ENCODE results near the gene GP5. TPM values are rescaled to one million over a fixed set of nuclear protein-coding genes. Genes with fewer than 3 reads are reported as not detected.

The GP5 gene
- polyA plus RNA-seq, 1 of the 3 experiments (the other 2 are of a cell fraction) = 0.13 TPM

DNA sequence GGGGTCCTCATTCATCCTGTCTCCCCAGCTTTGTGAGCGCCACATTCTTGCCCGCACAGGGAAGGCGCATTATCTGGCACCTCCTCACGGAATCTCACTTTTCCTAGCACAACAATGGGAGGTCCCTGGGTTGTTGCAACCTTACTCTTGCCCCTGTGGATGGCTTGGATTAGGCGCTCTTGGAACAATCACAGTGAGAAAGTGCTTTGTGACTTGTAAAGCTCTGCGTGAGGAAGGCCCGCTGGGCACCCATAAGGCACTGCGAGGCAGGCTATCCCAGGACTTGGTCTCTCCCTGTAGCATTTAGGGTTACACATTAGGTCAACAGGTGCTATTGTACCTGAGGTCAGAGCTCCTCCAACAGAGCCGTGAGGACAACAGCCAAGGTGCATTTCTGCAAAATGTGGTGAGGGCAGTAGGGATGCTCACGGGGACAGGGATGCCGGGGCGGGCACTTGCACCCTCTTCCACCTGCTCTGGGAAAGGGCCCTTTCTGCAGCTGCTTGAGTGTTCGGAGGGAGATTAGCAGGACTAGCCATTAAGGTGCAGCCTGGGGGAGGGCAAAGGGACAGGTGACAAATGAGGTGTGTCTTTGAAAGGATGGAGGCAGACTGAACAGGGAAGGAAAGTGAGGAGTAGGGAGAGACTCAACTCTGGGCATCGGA lies 15.7 kb downstream of the GP5 start:
- no peak for TF ChIP-seq YY1 (IDR thresholded peaks at IDR 0.05; ENCODE audit: low read depth)
- TF ChIP-seq ELF1 (IDR thresholded peaks at IDR 0.05) = no peak
- no peak for TF ChIP-seq FOSL2 (IDR thresholded peaks at IDR 0.05; ENCODE audit: borderline replicate concordance, low read depth)
- TF ChIP-seq JUND (IDR thresholded peaks at IDR 0.05) = no peak
- no peak for TF ChIP-seq CHD2 (IDR thresholded peaks at IDR 0.05; ENCODE audit: low read length, partially characterized antibody)
- no peaks in the 10 kb centered on the region for H3K9me2 ChIP-seq
- no peaks in the 10 kb centered on the region for H3K79me2 ChIP-seq (ENCODE audit: insufficient read depth)
- no peak overlapping the region for H2AFZ ChIP-seq (ENCODE audit: low read depth)
- CTCF ChIA-PET = interaction anchor here (0.6 to 1.3 kb wide), 7 partner anchors 8 to 89 kb away, joined by 3 to 4 read pairs (median 3); no protein-coding TSS in a partner anchor
- H3F3A ChIP-seq (replicated peaks; ENCODE audit: insufficient read depth) = no peaks in the 10 kb centered on the region
- H4K20me1 ChIP-seq (ENCODE audit: insufficient read depth) = no peaks in the 10 kb centered on the region
- no peak overlapping the region for H3K4me2 ChIP-seq
- H3K9me3 ChIP-seq = no peaks in the 10 kb centered on the region
- H3K9ac ChIP-seq = no peak overlapping the region
- POLR2A ChIA-PET = no interaction called here
- H3K4me3 ChIP-seq (ENCODE audit: low read depth in 2 of 2, low read length in 1 of 2) = no peak overlapping the region
- peaks cover 0 to 4% of the 10 kb centered on the region in 2 experiments; a peak in 1 of 4 replicates for H3K4me1 ChIP-seq (ENCODE audit: control insufficient read depth in 1 of 2, insufficient read depth in 2 of 2, low read depth in 1 of 2, low read length in 1 of 2)
- WGBS (ENCODE audit: low lambda C conversion rate) = 93% methylated on average over 13 of the region's 14 CpGs
- DNase-seq = no peak
- H3K36me3 ChIP-seq (replicated peaks in 1 of 2; ENCODE audit: control insufficient read depth in 1 of 2, insufficient read depth in 2 of 2, low read length in 1 of 2) = no peaks in the 10 kb centered on the region
- no peak overlapping the region for H3K27ac ChIP-seq (ENCODE audit: low read depth in 2 of 2, low read length in 1 of 2)
- H3K27me3 ChIP-seq (ENCODE audit: insufficient read depth) = no peaks in the 10 kb centered on the region; the same call in 1 of the 2 replicates

DNA sequence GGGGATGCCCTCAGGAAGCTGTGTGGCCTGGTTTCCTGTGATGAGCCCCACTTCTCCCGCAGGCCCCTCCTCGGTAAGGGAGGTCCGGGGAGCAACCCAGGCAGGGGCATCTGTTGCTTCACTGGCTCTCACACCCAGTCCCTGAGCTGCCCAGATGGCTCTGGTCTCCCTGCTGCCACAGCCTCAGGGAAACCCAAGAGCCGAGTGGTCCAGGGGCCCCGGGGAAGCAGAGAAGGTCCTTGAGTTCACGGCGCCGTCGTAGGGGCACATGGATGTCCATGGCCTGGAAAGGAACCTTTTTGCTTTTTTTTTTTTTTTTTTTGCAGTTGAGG lies 16.2 kb downstream of the GP5 start:
- 91% methylated on average over 6 of the region's 9 CpGs for WGBS (ENCODE audit: low lambda C conversion rate)
- Histone ChIP-seq H3K9me2 (no peaks in the 10 kb centered on the region), H3K27ac (ENCODE audit: low read depth in 2 of 2, low read length in 1 of 2) (no peak overlapping the region), H3K9me3 (no peaks in the 10 kb centered on the region), H3K4me1 (ENCODE audit: control insufficient read depth in 1 of 2, insufficient read depth in 2 of 2, low read depth in 1 of 2, low read length in 1 of 2) (peaks cover 0 to 4% of the 10 kb centered on the region in 2 experiments; a peak in 1 of 4 replicates), H3K27me3 (ENCODE audit: insufficient read depth) (no peaks in the 10 kb centered on the region; the same call in 1 of the 2 replicates), H4K20me1 (ENCODE audit: insufficient read depth) (no peaks in the 10 kb centered on the region), H3F3A (replicated peaks; ENCODE audit: insufficient read depth) (no peaks in the 10 kb centered on the region), H3K79me2 (ENCODE audit: insufficient read depth) (no peaks in the 10 kb centered on the region), H3K36me3 (replicated peaks in 1 of 2; ENCODE audit: control insufficient read depth in 1 of 2, insufficient read depth in 2 of 2, low read length in 1 of 2) (no peaks in the 10 kb centered on the region), H3K4me3 (ENCODE audit: low read depth in 2 of 2, low read length in 1 of 2) (no peak overlapping the region), H2AFZ (ENCODE audit: low read depth) (no peak overlapping the region), H3K9ac (no peak overlapping the region), H3K4me2 (no peak overlapping the region)
- CTCF ChIA-PET = interaction anchor here (0.6 to 1.3 kb wide), 6 partner anchors 8 to 90 kb away, joined by 3 to 4 read pairs (median 3); no protein-coding TSS in a partner anchor
- no peak for DNase-seq
- POLR2A ChIA-PET = no interaction called here
- TF ChIP-seq TAF1 (IDR thresholded peaks at IDR 0.05; ENCODE audit: borderline replicate concordance, low read depth, low read length) = no peak
- TF ChIP-seq, protein P1, sequence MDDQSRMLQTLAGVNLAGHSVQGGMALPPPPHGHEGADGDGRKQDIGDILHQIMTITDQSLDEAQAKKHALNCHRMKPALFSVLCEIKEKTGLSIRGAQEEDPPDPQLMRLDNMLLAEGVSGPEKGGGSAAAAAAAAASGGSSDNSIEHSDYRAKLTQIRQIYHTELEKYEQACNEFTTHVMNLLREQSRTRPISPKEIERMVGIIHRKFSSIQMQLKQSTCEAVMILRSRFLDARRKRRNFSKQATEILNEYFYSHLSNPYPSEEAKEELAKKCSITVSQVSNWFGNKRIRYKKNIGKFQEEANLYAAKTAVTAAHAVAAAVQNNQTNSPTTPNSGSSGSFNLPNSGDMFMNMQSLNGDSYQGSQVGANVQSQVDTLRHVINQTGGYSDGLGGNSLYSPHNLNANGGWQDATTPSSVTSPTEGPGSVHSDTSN (IDR thresholded peaks at IDR 0.05) = no peak
- TF ChIP-seq FOXJ3 (CRISPR knock-in tag; IDR thresholded peaks at IDR 0.05) = no peak
- no peak for TF ChIP-seq TCF12 (IDR thresholded peaks at IDR 0.05)
- no peak for TF ChIP-seq CHD2 (IDR thresholded peaks at IDR 0.05; ENCODE audit: low read length, partially characterized antibody)
- TF ChIP-seq MEF2A (IDR thresholded peaks at IDR 0.05; ENCODE audit: borderline replicate concordance, low read depth) = no peak
- no peak for TF ChIP-seq EZH2phosphoT487 (IDR thresholded peaks at IDR 0.05; ENCODE audit: borderline replicate concordance, low read depth)
- no peak for TF ChIP-seq SMC3 (IDR thresholded peaks at IDR 0.05; ENCODE audit: low read depth, low read length)
- no peak for TF ChIP-seq RCOR1 (IDR thresholded peaks at IDR 0.05; ENCODE audit: low read length)
- TF ChIP-seq FOSL2 (IDR thresholded peaks at IDR 0.05; ENCODE audit: borderline replicate concordance, low read depth) = no peak
- no peak for TF ChIP-seq EP300 (IDR thresholded peaks at IDR 0.05; ENCODE audit: borderline replicate concordance in 1 of 2, low read depth in 1 of 2, low read length in 1 of 2)
- no peak for TF ChIP-seq MXI1 (IDR thresholded peaks at IDR 0.05; ENCODE audit: low read depth, low read length)
- TF ChIP-seq NRF1 (IDR thresholded peaks at IDR 0.05; ENCODE audit: low read depth, low read length) = no peak
